Neuron (in vitro differentiated cells): ENCODE results near the gene TDRD9.

Source experiments
- H2AFZ ChIP-seq: one replicate; pipeline ENCODE4 v1.6.1; 2013; ENCODE audit warnings: low read depth, mild to moderate bottlenecking, inconsistent platforms, low read length, moderate library complexity
- H3K27me3 ChIP-seq: one replicate; pipeline ENCODE4 v1.6.1; 2013; ENCODE audit warnings: low read length; ENCODE audit not compliant: insufficient read depth
- H3K36me3 ChIP-seq: one replicate; pipeline ENCODE4 v1.6.1; 2013; ENCODE audit warnings: low read length; ENCODE audit not compliant: insufficient read depth
- H3K4me1 ChIP-seq: one replicate; pipeline ENCODE4 v1.6.1; 2013; ENCODE audit warnings: low read length; ENCODE audit not compliant: insufficient read depth
- H3K4me3 ChIP-seq: 2 replicates; pipeline ENCODE4 v1.5.1; 2013; ENCODE audit warnings: mild to moderate bottlenecking, low read length, moderate library complexity
- H3K9me3 ChIP-seq: one replicate; pipeline ENCODE4 v1.6.1; 2013; ENCODE audit warnings: low read length

TDRD9 gene

GRCh38 chr14:104014764-104015163 lies 86.5 kb downstream of the TDRD9 start:
- peaks cover 4% of the 10 kb centered on the region for H3K27me3 ChIP-seq
- no peak overlapping the region for H3K4me3 ChIP-seq
- H3K4me1 ChIP-seq, result no peaks in the 10 kb centered on the region
- H3K9me3 ChIP-seq, result no peaks in the 10 kb centered on the region
- no peak overlapping the region for H2AFZ ChIP-seq
- no peaks in the 10 kb centered on the region for H3K36me3 ChIP-seq

GRCh38 chr14:104016873-104017650 lies 88.8 kb downstream of the TDRD9 start:
- H3K9me3 ChIP-seq, result no peaks in the 10 kb centered on the region
- H3K4me1 ChIP-seq, result no peaks in the 10 kb centered on the region
- H3K4me3 ChIP-seq, result no peak overlapping the region
- H3K36me3 ChIP-seq, result no peaks in the 10 kb centered on the region
- no peak overlapping the region for H2AFZ ChIP-seq
- H3K27me3 ChIP-seq, result peaks cover 4% of the 10 kb centered on the region

GRCh38 chr14:104019029-104019428 lies 90.8 kb downstream of the TDRD9 start:
- peaks cover 4% of the 10 kb centered on the region for H3K27me3 ChIP-seq
- H3K36me3 ChIP-seq, result no peaks in the 10 kb centered on the region
- H3K4me3 ChIP-seq, result no peak overlapping the region
- no peaks in the 10 kb centered on the region for H3K9me3 ChIP-seq
- H2AFZ ChIP-seq, result no peak overlapping the region
- no peaks in the 10 kb centered on the region for H3K4me1 ChIP-seq

GRCh38 chr14:104019806-104020205 lies 91.5 kb downstream of the TDRD9 start:
- H3K27me3 ChIP-seq, result peaks cover 4% of the 10 kb centered on the region
- no peaks in the 10 kb centered on the region for H3K9me3 ChIP-seq
- H2AFZ ChIP-seq, result no peak overlapping the region
- H3K4me1 ChIP-seq, result no peaks in the 10 kb centered on the region
- H3K4me3 ChIP-seq, result no peak overlapping the region
- no peaks in the 10 kb centered on the region for H3K36me3 ChIP-seq

- Histone ChIP-seq H3K4me3 (no peak overlapping the region), H2AFZ (no peak overlapping the region), H3K36me3 (no peaks in the 10 kb centered on the region), H3K27me3 (peaks cover 4% of the 10 kb centered on the region), H3K4me1 (no peaks in the 10 kb centered on the region), H3K9me3 (no peaks in the 10 kb centered on the region)
Observed at GRCh38 chr14:104020471-104020870, 92.2 kb downstream of the TDRD9 start.

- no peak overlapping the region for H3K4me3 ChIP-seq
- H2AFZ ChIP-seq, result no peak overlapping the region
- H3K4me1 ChIP-seq, result no peaks in the 10 kb centered on the region
- H3K9me3 ChIP-seq, result no peaks in the 10 kb centered on the region
- H3K36me3 ChIP-seq, result no peaks in the 10 kb centered on the region
- H3K27me3 ChIP-seq, result peaks cover 4% of the 10 kb centered on the region
Observed at GRCh38 chr14:104023325-104024055, 95.2 kb downstream of the TDRD9 start.

GRCh38 chr14:104025534-104025933 lies 97.3 kb downstream of the TDRD9 start:
- no peaks in the 10 kb centered on the region for H3K4me1 ChIP-seq
- no peak overlapping the region for H3K4me3 ChIP-seq
- H3K36me3 ChIP-seq, result no peaks in the 10 kb centered on the region
- no peaks in the 10 kb centered on the region for H3K9me3 ChIP-seq
- H2AFZ ChIP-seq, result no peak overlapping the region
- peaks cover 4% of the 10 kb centered on the region for H3K27me3 ChIP-seq

GRCh38 chr14:104026024-104026423 lies 97.8 kb downstream of the TDRD9 start:
- peaks cover 4% of the 10 kb centered on the region for H3K27me3 ChIP-seq
- no peaks in the 10 kb centered on the region for H3K9me3 ChIP-seq
- H3K36me3 ChIP-seq, result no peaks in the 10 kb centered on the region
- H3K4me1 ChIP-seq, result no peaks in the 10 kb centered on the region
- no peak overlapping the region for H3K4me3 ChIP-seq
- no peak overlapping the region for H2AFZ ChIP-seq

GRCh38 chr14:104030958-104031357 lies 102.7 kb downstream of the TDRD9 start:
- H2AFZ ChIP-seq, result no peak overlapping the region
- H3K9me3 ChIP-seq, result no peaks in the 10 kb centered on the region
- no peaks in the 10 kb centered on the region for H3K36me3 ChIP-seq
- H3K4me3 ChIP-seq, result no peak overlapping the region
- peaks cover 11% of the 10 kb centered on the region for H3K27me3 ChIP-seq
- H3K4me1 ChIP-seq, result no peaks in the 10 kb centered on the region

- no peak overlapping the region for H3K4me3 ChIP-seq
- no peak overlapping the region for H2AFZ ChIP-seq
- H3K36me3 ChIP-seq, result no peaks in the 10 kb centered on the region
- H3K9me3 ChIP-seq, result no peaks in the 10 kb centered on the region
- no peaks in the 10 kb centered on the region for H3K4me1 ChIP-seq
- peaks cover 11% of the 10 kb centered on the region for H3K27me3 ChIP-seq
Observed at GRCh38 chr14:104031384-104031783, 103.1 kb downstream of the TDRD9 start.

GRCh38 chr14:104034976-104035699 lies 106.9 kb downstream of the TDRD9 start:
- no peak overlapping the region for H3K4me3 ChIP-seq
- H3K27me3 ChIP-seq, result peaks cover 11% of the 10 kb centered on the region
- H3K36me3 ChIP-seq, result no peaks in the 10 kb centered on the region
- H2AFZ ChIP-seq, result no peak overlapping the region
- no peaks in the 10 kb centered on the region for H3K4me1 ChIP-seq
- H3K9me3 ChIP-seq, result no peaks in the 10 kb centered on the region

GRCh38 chr14:104036212-104036611 lies 108.0 kb downstream of the TDRD9 start:
- no peaks in the 10 kb centered on the region for H3K9me3 ChIP-seq
- no peaks in the 10 kb centered on the region for H3K4me1 ChIP-seq
- H2AFZ ChIP-seq, result no peak overlapping the region
- peaks cover 15% of the 10 kb centered on the region for H3K27me3 ChIP-seq
- no peaks in the 10 kb centered on the region for H3K36me3 ChIP-seq
- H3K4me3 ChIP-seq, result no peak overlapping the region

- Histone ChIP-seq H3K4me1 (no peaks in the 10 kb centered on the region), H3K9me3 (no peaks in the 10 kb centered on the region), H3K4me3 (no peak overlapping the region), H3K36me3 (no peaks in the 10 kb centered on the region), H2AFZ (no peak overlapping the region), H3K27me3 (peaks cover 11% of the 10 kb centered on the region)
Observed at GRCh38 chr14:104037074-104037473, 108.8 kb downstream of the TDRD9 start.
